Measurements from ENCODE around the gene HOXA9.
A peak's percentile ranks its signal among the peaks of the same experiment; 100 is the strongest.

HOXA9 gene

GRCh38 chr7:27165089-27165995 is at the start of gene HOXA9:
TSS of gene HOXA9 (minus strand) at chr7:27165537. CDS start at chr7:27165457, 80 bp downstream.
- peak; percentile 80 for DNase-seq

- no peak for DNase-seq
Observed at GRCh38 chr7:27214239-27214950, 49.1 kb upstream of the HOXA9 start.

GRCh38 chr7:27213433-27214238 is 48.3 kb upstream of the HOXA9 start:
- no peak for DNase-seq

- DNase-seq: no peak
Observed at GRCh38 chr7:27212497-27213432, 47.4 kb upstream of the HOXA9 start.

GRCh38 chr7:27211764-27212204 is 46.4 kb upstream of the HOXA9 start:
- DNase-seq: no peak

- DNase-seq: no peak
Observed at GRCh38 chr7:27211084-27211446, 45.7 kb upstream of the HOXA9 start.

GRCh38 chr7:27210441-27211083 is 45.2 kb upstream of the HOXA9 start:
- no peak for DNase-seq

GRCh38 chr7:27209933-27210440 is 44.6 kb upstream of the HOXA9 start:
- DNase-seq: no peak

GRCh38 chr7:27208998-27209397 is 43.7 kb upstream of the HOXA9 start:
- no peak for DNase-seq

GRCh38 chr7:27207348-27207985 is 42.1 kb upstream of the HOXA9 start:
- no peak for DNase-seq

- no peak for DNase-seq
Observed at GRCh38 chr7:27205325-27206280, 40.3 kb upstream of the HOXA9 start.

- no peak for DNase-seq
Observed at GRCh38 chr7:27204851-27205322, 39.5 kb upstream of the HOXA9 start.

GRCh38 chr7:27203964-27204594 is 38.7 kb upstream of the HOXA9 start:
- no peak for DNase-seq

- DNase-seq: no peak
Observed at GRCh38 chr7:27203365-27203953, 38.1 kb upstream of the HOXA9 start.

GRCh38 chr7:27202862-27203134 is 37.5 kb upstream of the HOXA9 start:
- DNase-seq: no peak

GRCh38 chr7:27202018-27202861 is 36.9 kb upstream of the HOXA9 start:
- no peak for DNase-seq

- DNase-seq: no peak
Observed at GRCh38 chr7:27201580-27202017, 36.3 kb upstream of the HOXA9 start.
